ENCODE results near the gene ANKRD52. TPM values are rescaled to one million over a fixed set of nuclear protein-coding genes. Genes with fewer than 3 reads are reported as not detected.

The ANKRD52 gene
- total and polyA plus RNA-seq, 4 donors: 5.4 to 13.6 (median 9.3) TPM

DNA sequence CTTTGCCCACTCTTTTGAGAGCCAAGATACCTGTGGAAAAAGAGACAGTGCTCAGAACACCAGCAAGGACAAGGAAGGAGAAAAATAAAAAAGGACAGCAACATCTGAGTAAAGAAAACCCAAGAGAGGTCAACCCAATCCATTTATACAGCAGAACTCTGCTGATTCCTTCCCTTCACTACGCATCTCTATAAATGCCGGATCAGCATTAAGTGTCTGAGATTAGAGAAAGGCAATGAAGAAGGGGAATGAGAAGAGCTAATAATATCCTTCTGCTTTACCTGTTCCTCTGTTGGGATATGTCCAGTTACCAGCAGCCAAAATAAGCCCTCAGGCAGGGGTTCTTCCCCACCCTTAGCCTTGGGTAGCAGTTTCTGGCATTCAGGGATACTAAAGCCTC is 24.4 kb upstream of the ANKRD52 start (continued):
- TF ChIP-seq, protein P1, sequence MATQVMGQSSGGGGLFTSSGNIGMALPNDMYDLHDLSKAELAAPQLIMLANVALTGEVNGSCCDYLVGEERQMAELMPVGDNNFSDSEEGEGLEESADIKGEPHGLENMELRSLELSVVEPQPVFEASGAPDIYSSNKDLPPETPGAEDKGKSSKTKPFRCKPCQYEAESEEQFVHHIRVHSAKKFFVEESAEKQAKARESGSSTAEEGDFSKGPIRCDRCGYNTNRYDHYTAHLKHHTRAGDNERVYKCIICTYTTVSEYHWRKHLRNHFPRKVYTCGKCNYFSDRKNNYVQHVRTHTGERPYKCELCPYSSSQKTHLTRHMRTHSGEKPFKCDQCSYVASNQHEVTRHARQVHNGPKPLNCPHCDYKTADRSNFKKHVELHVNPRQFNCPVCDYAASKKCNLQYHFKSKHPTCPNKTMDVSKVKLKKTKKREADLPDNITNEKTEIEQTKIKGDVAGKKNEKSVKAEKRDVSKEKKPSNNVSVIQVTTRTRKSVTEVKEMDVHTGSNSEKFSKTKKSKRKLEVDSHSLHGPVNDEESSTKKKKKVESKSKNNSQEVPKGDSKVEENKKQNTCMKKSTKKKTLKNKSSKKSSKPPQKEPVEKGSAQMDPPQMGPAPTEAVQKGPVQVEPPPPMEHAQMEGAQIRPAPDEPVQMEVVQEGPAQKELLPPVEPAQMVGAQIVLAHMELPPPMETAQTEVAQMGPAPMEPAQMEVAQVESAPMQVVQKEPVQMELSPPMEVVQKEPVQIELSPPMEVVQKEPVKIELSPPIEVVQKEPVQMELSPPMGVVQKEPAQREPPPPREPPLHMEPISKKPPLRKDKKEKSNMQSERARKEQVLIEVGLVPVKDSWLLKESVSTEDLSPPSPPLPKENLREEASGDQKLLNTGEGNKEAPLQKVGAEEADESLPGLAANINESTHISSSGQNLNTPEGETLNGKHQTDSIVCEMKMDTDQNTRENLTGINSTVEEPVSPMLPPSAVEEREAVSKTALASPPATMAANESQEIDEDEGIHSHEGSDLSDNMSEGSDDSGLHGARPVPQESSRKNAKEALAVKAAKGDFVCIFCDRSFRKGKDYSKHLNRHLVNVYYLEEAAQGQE (IDR thresholded peaks at IDR 0.05): no peak

DNA sequence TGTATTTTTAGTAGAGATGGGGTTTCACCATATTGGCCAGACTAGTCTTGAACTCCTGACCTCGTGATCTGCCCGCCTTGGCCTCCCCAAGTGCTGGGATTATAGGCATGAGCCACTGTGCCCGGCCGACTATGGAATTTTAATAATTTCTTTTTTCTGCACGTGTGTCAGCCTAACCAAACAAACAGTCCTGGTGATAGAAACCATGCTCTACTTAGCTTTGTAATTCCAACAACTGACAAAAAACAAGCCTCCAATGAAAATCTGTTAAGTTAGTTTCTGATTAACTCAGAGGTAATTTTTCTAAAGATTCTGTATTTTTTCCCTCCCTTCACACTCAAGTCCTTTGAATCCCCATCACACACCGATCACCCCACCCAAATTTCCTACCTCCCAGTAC is 23.8 kb upstream of the ANKRD52 start:
- no peak for DNase-seq (ENCODE audit: low spot score)
- WGBS: 76% methylated on average over 6 of the region's 6 CpGs

More for the DNA sequence above, 23.8 kb upstream of the ANKRD52 start:
- TF ChIP-seq RAD21 (IDR thresholded peaks at IDR 0.05): no peak
- TF ChIP-seq EGR1 (IDR thresholded peaks at IDR 0.05; ENCODE audit: low read depth in 2 of 2): no peak
- no peak for TF ChIP-seq RXRA (IDR thresholded peaks at IDR 0.05)
- no peak for TF ChIP-seq GABPA (IDR thresholded peaks at IDR 0.05 in 1 of 2, conservative IDR thresholded peaks at IDR 0.05 in 1 of 2)
- TF ChIP-seq TAF1 (conservative IDR thresholded peaks at IDR 0.05): no peak
- TF ChIP-seq HNF4G (IDR thresholded peaks at IDR 0.05): no peak
- no peak for TF ChIP-seq JUND (IDR thresholded peaks at IDR 0.05)
- TF ChIP-seq, protein P2, sequence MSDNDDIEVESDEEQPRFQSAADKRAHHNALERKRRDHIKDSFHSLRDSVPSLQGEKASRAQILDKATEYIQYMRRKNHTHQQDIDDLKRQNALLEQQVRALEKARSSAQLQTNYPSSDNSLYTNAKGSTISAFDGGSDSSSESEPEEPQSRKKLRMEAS (IDR thresholded peaks at IDR 0.05): no peak
- TF ChIP-seq, protein P3, sequence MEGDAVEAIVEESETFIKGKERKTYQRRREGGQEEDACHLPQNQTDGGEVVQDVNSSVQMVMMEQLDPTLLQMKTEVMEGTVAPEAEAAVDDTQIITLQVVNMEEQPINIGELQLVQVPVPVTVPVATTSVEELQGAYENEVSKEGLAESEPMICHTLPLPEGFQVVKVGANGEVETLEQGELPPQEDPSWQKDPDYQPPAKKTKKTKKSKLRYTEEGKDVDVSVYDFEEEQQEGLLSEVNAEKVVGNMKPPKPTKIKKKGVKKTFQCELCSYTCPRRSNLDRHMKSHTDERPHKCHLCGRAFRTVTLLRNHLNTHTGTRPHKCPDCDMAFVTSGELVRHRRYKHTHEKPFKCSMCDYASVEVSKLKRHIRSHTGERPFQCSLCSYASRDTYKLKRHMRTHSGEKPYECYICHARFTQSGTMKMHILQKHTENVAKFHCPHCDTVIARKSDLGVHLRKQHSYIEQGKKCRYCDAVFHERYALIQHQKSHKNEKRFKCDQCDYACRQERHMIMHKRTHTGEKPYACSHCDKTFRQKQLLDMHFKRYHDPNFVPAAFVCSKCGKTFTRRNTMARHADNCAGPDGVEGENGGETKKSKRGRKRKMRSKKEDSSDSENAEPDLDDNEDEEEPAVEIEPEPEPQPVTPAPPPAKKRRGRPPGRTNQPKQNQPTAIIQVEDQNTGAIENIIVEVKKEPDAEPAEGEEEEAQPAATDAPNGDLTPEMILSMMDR (IDR thresholded peaks at IDR 0.05; ENCODE audit: low read depth, low read length, missing input control): no peak
- no peak for TF ChIP-seq SP1 (IDR thresholded peaks at IDR 0.05)
- TF ChIP-seq, protein P1 (IDR thresholded peaks at IDR 0.05): no peak
- TF ChIP-seq FOXA2 (IDR thresholded peaks at IDR 0.05): no peak
- TF ChIP-seq HNF4A (conservative IDR thresholded peaks at IDR 0.05): no peak
- TF ChIP-seq NR2F2 (IDR thresholded peaks at IDR 0.05): no peak
- TF ChIP-seq FOXA1 (IDR thresholded peaks at IDR 0.05): no peak
- TF ChIP-seq, protein P4, sequence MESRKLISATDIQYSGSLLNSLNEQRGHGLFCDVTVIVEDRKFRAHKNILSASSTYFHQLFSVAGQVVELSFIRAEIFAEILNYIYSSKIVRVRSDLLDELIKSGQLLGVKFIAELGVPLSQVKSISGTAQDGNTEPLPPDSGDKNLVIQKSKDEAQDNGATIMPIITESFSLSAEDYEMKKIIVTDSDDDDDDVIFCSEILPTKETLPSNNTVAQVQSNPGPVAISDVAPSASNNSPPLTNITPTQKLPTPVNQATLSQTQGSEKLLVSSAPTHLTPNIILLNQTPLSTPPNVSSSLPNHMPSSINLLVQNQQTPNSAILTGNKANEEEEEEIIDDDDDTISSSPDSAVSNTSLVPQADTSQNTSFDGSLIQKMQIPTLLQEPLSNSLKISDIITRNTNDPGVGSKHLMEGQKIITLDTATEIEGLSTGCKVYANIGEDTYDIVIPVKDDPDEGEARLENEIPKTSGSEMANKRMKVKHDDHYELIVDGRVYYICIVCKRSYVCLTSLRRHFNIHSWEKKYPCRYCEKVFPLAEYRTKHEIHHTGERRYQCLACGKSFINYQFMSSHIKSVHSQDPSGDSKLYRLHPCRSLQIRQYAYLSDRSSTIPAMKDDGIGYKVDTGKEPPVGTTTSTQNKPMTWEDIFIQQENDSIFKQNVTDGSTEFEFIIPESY (IDR thresholded peaks at IDR 0.05): no peak
- TF ChIP-seq, protein P5, sequence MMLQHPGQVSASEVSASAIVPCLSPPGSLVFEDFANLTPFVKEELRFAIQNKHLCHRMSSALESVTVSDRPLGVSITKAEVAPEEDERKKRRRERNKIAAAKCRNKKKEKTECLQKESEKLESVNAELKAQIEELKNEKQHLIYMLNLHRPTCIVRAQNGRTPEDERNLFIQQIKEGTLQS (IDR thresholded peaks at IDR 0.05): no peak
- no peak for TF ChIP-seq YY1 (IDR thresholded peaks at IDR 0.05)
- Histone ChIP-seq H3K9ac (ENCODE audit: low read depth in 1 of 2, low read length in 2 of 2) (no peak overlapping the region), H3K27me3 (ENCODE audit: control insufficient read depth in 4 of 4, insufficient read depth in 4 of 4, low read length in 3 of 4) (no peaks in the 10 kb centered on the region), H3K4me3 (ENCODE audit: low read depth in 1 of 3, low read length in 3 of 3) (no peak overlapping the region), H3K4me1 (ENCODE audit: control insufficient read depth in 4 of 4, insufficient read depth in 4 of 4, low read length in 3 of 4) (peaks cover 1 to 40% (median 36%) of the 10 kb centered on the region in 4 donors), H3K27ac (ENCODE audit: low read depth in 1 of 2, low read length in 2 of 2) (no peak overlapping the region), H3K9me3 (ENCODE audit: control insufficient read depth in 4 of 4, low read length in 3 of 4) (no peaks in the 10 kb centered on the region), H3K36me3 (ENCODE audit: control insufficient read depth in 4 of 4, insufficient read depth in 3 of 4, low read depth in 1 of 4, low read length in 3 of 4) (peaks cover 13 to 45% (median 36%) of the 10 kb centered on the region in 4 donors)

Data from liver (tissue), 9 donors.